ENCODE results near the gene COL27A1. TPM values are rescaled to one million over a fixed set of nuclear protein-coding genes. Genes with fewer than 3 reads are reported as not detected.

The COL27A1 gene
- total RNA-seq, 1 experiment from 2014 or later: 37.0 TPM

DNA sequence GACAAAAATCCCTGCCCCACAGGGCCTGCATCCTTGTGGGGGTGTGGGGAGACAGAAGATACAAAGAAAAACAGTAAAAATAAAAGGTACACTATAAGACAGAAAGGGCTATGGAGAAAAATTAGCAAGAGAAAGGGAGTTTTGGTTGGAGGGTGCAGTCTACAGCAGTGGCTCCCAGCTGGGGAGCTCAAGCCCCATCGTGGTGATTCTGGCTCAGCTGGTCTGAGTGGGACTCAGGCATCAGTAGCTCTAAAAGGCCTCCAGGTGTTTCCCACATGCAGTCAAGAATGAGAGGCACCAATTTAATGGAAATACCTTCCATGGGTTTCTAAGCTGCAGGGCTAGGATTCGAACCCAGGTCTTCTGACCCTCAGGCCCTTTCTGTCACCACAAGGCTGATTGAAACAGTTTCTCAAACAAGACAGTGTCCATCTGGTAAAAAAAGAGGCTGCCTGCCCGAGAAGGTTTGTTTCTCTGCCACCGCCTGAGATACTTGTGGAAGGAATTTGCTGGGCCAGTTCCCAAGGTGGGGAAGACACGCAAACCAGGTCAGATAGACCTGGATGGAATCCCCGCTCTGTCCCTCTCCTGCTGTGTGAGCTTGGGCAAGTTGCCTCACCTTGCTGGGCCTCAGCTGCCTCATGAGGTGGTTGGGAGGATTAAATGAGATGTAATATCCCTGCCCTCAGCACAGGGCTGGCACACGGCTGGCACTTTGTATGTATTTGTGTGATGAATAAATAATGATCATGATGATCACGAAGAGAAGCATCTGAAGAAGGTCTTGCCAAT lies 43.1 kb downstream of the COL27A1 start:
- Histone ChIP-seq H3K9me3 (ENCODE audit: low read depth, low read length, poor library complexity, severe bottlenecking) (no peaks in the 10 kb centered on the region), H3K27ac (ENCODE audit: low read depth, low read length, poor library complexity, severe bottlenecking) (no peak overlapping the region), H3K4me3 (ENCODE audit: low read depth, low read length, poor library complexity, severe bottlenecking) (no peak overlapping the region), H3K4me1 (ENCODE audit: insufficient read depth, low read length, poor library complexity, severe bottlenecking) (peaks cover 16% of the 10 kb centered on the region), H3K36me3 (ENCODE audit: insufficient read depth, low read length, poor library complexity, severe bottlenecking) (no peaks in the 10 kb centered on the region), H3K27me3 (replicated peaks; ENCODE audit: insufficient read depth, low read depth, low read length, poor library complexity) (no peaks in the 10 kb centered on the region)
- no peak for DNase-seq (ENCODE audit: low spot score)
- no TSS peak for BruUV-seq (replicated peaks)
- intact Hi-C loops (cut with micrococcal nuclease; ENCODE audit: unreplicated experiment): no loop called here
- POLR2A ChIA-PET (ENCODE audit: low non-redundant PET): no interaction called here
- CTCF ChIA-PET: no interaction called here
- TF ChIP-seq EZH2 (IDR thresholded peaks at IDR 0.05; ENCODE audit: borderline replicate concordance, low read depth, low read length, poor library complexity, severe bottlenecking): no peak

DNA sequence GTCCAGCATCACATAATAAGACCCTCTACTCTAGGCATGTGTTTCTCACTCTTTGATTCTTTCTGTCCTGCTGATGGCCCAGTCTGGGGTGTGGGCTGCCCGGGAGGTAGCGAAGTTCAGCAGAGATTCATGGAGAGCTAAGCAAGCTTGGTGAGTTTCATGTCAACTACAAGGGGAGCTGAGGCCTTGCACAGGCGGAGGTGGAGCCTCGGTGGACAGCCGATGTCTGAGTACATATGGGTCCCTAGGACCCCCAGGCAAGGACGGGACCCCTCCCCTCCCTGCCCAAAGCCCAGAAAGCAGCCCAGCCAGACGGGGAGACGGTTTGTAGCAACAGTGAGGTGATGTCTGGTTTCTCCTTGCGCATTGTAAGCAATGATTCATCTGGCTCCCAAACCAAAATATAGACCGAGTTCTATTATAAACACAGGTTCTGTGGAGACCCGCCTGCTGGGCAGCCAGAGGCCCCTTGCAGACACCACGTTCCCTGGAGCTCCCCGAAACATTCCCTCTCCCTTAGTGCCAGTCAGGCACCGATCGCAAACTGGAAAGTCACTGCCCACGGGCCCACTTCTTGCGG lies 45.5 kb downstream of the COL27A1 start:
- intact Hi-C loops (cut with micrococcal nuclease; ENCODE audit: unreplicated experiment): no loop called here
- TF ChIP-seq EZH2 (IDR thresholded peaks at IDR 0.05; ENCODE audit: borderline replicate concordance, low read depth, low read length, poor library complexity, severe bottlenecking): no peak
- TF ChIP-seq, protein P1, sequence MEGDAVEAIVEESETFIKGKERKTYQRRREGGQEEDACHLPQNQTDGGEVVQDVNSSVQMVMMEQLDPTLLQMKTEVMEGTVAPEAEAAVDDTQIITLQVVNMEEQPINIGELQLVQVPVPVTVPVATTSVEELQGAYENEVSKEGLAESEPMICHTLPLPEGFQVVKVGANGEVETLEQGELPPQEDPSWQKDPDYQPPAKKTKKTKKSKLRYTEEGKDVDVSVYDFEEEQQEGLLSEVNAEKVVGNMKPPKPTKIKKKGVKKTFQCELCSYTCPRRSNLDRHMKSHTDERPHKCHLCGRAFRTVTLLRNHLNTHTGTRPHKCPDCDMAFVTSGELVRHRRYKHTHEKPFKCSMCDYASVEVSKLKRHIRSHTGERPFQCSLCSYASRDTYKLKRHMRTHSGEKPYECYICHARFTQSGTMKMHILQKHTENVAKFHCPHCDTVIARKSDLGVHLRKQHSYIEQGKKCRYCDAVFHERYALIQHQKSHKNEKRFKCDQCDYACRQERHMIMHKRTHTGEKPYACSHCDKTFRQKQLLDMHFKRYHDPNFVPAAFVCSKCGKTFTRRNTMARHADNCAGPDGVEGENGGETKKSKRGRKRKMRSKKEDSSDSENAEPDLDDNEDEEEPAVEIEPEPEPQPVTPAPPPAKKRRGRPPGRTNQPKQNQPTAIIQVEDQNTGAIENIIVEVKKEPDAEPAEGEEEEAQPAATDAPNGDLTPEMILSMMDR (conservative IDR thresholded peaks at IDR 0.05; ENCODE audit: low read depth, low read length): no peak
- ChIA-PET POLR2A (ENCODE audit: low non-redundant PET) (interaction anchor here (0.6 kb wide), 1 partner anchor 55 kb away, joined by 4 read pairs; no protein-coding TSS in a partner anchor), CTCF (no interaction called here)
- Histone ChIP-seq H3K27me3 (replicated peaks; ENCODE audit: insufficient read depth, low read depth, low read length, poor library complexity) (no peaks in the 10 kb centered on the region), H3K36me3 (ENCODE audit: insufficient read depth, low read length, poor library complexity, severe bottlenecking) (no peaks in the 10 kb centered on the region), H3K4me3 (ENCODE audit: low read depth, low read length, poor library complexity, severe bottlenecking) (no peak overlapping the region), H3K9me3 (ENCODE audit: low read depth, low read length, poor library complexity, severe bottlenecking) (no peaks in the 10 kb centered on the region), H3K4me1 (ENCODE audit: insufficient read depth, low read length, poor library complexity, severe bottlenecking) (peaks cover 16% of the 10 kb centered on the region), H3K27ac (ENCODE audit: low read depth, low read length, poor library complexity, severe bottlenecking) (no peak overlapping the region)
- no TSS peak for BruUV-seq (replicated peaks)
- DNase-seq (ENCODE audit: low spot score): no peak

DNA sequence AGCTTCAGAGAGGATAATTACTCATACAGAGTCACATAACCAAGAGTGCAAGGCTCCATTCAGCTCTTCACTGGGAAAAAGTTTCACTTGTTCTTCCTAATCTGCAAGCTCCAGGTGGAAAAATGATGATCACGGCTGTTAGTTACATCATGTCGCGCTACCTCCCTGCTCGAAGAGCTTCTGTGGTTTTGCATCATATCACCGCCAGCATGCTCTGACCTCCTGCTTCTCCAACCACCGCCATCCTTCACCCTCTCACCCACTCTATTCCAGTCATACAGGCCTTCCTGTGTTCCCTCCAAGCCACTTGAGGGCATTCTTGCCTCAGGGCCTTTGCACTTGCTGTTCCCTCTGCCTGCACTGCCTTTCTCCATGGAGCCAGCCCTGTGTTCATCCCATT lies 47.1 kb downstream of the COL27A1 start:
- CTCF ChIA-PET: no interaction called here

More for the DNA sequence above, 47.1 kb downstream of the COL27A1 start:
- intact Hi-C loops (cut with micrococcal nuclease; ENCODE audit: unreplicated experiment): no loop called here
- TF ChIP-seq EZH2 (IDR thresholded peaks at IDR 0.05; ENCODE audit: borderline replicate concordance, low read depth, low read length, poor library complexity, severe bottlenecking): no peak
- TF ChIP-seq, protein P1 (conservative IDR thresholded peaks at IDR 0.05; ENCODE audit: low read depth, low read length): no peak
- no peak for DNase-seq (ENCODE audit: low spot score)
- Histone ChIP-seq H3K27ac (ENCODE audit: low read depth, low read length, poor library complexity, severe bottlenecking) (no peak overlapping the region), H3K4me1 (ENCODE audit: insufficient read depth, low read length, poor library complexity, severe bottlenecking) (peaks cover 16% of the 10 kb centered on the region), H3K9me3 (ENCODE audit: low read depth, low read length, poor library complexity, severe bottlenecking) (no peaks in the 10 kb centered on the region), H3K27me3 (replicated peaks; ENCODE audit: insufficient read depth, low read depth, low read length, poor library complexity) (no peaks in the 10 kb centered on the region), H3K36me3 (ENCODE audit: insufficient read depth, low read length, poor library complexity, severe bottlenecking) (no peaks in the 10 kb centered on the region), H3K4me3 (ENCODE audit: low read depth, low read length, poor library complexity, severe bottlenecking) (no peak overlapping the region)
- BruUV-seq (replicated peaks): no TSS peak
- POLR2A ChIA-PET (ENCODE audit: low non-redundant PET): no interaction called here

All from A673 (cell line).